CD14-positive monocyte (primary cell): ENCODE data around the gene NANOS3. TPM values are rescaled to one million over a fixed set of nuclear protein-coding genes. Genes with fewer than 3 reads are reported as not detected.

Experiments used
- DNase-seq, 3 donors: peaks; one replicate each; pipeline ENCODE4 v3.0.0-alpha.2; 2011 to 2022
- H2AFZ ChIP-seq: 2 replicates; pipeline ENCODE4 v1.6.0; 2012; ENCODE audit warnings: mild to moderate bottlenecking, low read depth, low read length, inconsistent platforms; ENCODE audit not compliant: insufficient read depth, poor library complexity, severe bottlenecking
- H3K27ac ChIP-seq, 2 donors: 1 replicate in 1 of 2; 2 replicates in 1 of 2; pipeline ENCODE4 v1.5.1; 2012 to 2013; ENCODE audit warnings: low read length in 2 of 2, control low read depth in 1 of 2, inconsistent platforms in 1 of 2, low read depth in 1 of 2, mild to moderate bottlenecking in 1 of 2
- H3K27me3 ChIP-seq, 2 donors: one replicate each; pipeline versions ENCODE4 v1.6.0 to v1.6.1; 2011 to 2013; ENCODE audit warnings: low read length in 2 of 2; ENCODE audit not compliant: control insufficient read depth in 2 of 2, insufficient read depth in 2 of 2
- H3K36me3 ChIP-seq, 2 donors: replicated peaks in 1 of 2; 1 replicate in 1 of 2; 2 replicates in 1 of 2; pipeline versions ENCODE4 v1.5.1 to v1.6.1; 2012 to 2013; ENCODE audit warnings: low read length in 2 of 2, control low read depth in 1 of 2, inconsistent platforms in 1 of 2, mild to moderate bottlenecking in 1 of 2; ENCODE audit not compliant: insufficient read depth in 2 of 2, control insufficient read depth in 1 of 2
- H3K4me1 ChIP-seq, 2 donors: 1 replicate in 1 of 2; 2 replicates in 1 of 2; pipeline versions ENCODE4 v1.5.1 to v1.6.1; 2012 to 2013; ENCODE audit warnings: low read length in 2 of 2, control low read depth in 1 of 2, inconsistent platforms in 1 of 2, mild to moderate bottlenecking in 1 of 2, moderate library complexity in 1 of 2; ENCODE audit not compliant: insufficient read depth in 2 of 2, control insufficient read depth in 1 of 2
- H3K4me2 ChIP-seq: replicated peaks from 2 replicates; pipeline ENCODE3; 2012; ENCODE audit warnings: low read length, moderate library complexity, mild to moderate bottlenecking; ENCODE audit not compliant: poor library complexity, severe bottlenecking; ENCODE audit errors: extremely low read depth
- H3K4me3 ChIP-seq, 3 experiments: fragments of 200-600 bp in 1 of 3; sonication (generic) in 1 of 3; replicated peaks in 1 of 3; 1 replicate in 2 of 3; 2 replicates in 1 of 3; pipeline ENCODE4 v1.5.1; 2011 to 2013; ENCODE audit warnings: low read length in 3 of 3, mild to moderate bottlenecking in 3 of 3, control low read depth in 2 of 3, low read depth in 2 of 3, inconsistent platforms in 1 of 3, moderate library complexity in 1 of 3
- H3K79me2 ChIP-seq: 2 replicates; pipeline ENCODE4 v1.6.0; 2012; ENCODE audit warnings: mild to moderate bottlenecking, control low read depth, inconsistent platforms, low read length, moderate library complexity; ENCODE audit not compliant: insufficient read depth
- H3K9ac ChIP-seq: 2 replicates; pipeline ENCODE4 v1.6.0; 2017; ENCODE audit warnings: low read length, mild to moderate bottlenecking; ENCODE audit not compliant: insufficient read depth, poor library complexity, severe bottlenecking
- H3K9me3 ChIP-seq, 2 donors: replicated peaks in 1 of 2; 1 replicate in 1 of 2; 2 replicates in 1 of 2; pipeline versions ENCODE4 v1.5.1 to v1.6.1; 2012 to 2013; ENCODE audit warnings: low read length in 2 of 2, control low read depth in 1 of 2; ENCODE audit not compliant: control insufficient read depth in 1 of 2, insufficient read depth in 1 of 2
- H4K20me1 ChIP-seq: 2 replicates; pipeline ENCODE4 v1.6.0; 2012; ENCODE audit warnings: mild to moderate bottlenecking, low read length, control low read depth, moderate library complexity; ENCODE audit not compliant: insufficient read depth
- H3K27ac Mint-ChIP-seq, 7 donors: one replicate each; pipeline ENCODE4 v1.8.0; 2020; ENCODE audit warnings: mild to moderate bottlenecking in 7 of 7, mixed read lengths in 7 of 7, moderate library complexity in 6 of 7, inconsistent platforms in 2 of 7
- H3K27me3 Mint-ChIP-seq, 3 donors: one replicate each; pipeline ENCODE4 v1.8.0; 2021 to 2022; ENCODE audit warnings: low read depth in 3 of 3, mild to moderate bottlenecking in 3 of 3, mixed read lengths in 3 of 3, moderate library complexity in 3 of 3, inconsistent platforms in 1 of 3
- H3K36me3 Mint-ChIP-seq, 2 donors: one replicate each; pipeline ENCODE4 v1.8.0; 2020; ENCODE audit warnings: mixed read lengths in 2 of 2, inconsistent platforms in 1 of 2, mild to moderate bottlenecking in 1 of 2
- H3K4me1 Mint-ChIP-seq: one replicate; pipeline ENCODE4 v1.8.0; 2020; ENCODE audit warnings: mild to moderate bottlenecking, mixed read lengths
- H3K4me3 Mint-ChIP-seq, 2 donors: one replicate each; pipeline ENCODE4 v1.8.0; 2020; ENCODE audit warnings: mild to moderate bottlenecking in 2 of 2, mixed read lengths in 2 of 2, moderate library complexity in 1 of 2
- H3K9me3 Mint-ChIP-seq, 7 donors: one replicate each; pipeline ENCODE4 v1.8.0; 2020 to 2022; ENCODE audit warnings: mixed read lengths in 7 of 7, mild to moderate bottlenecking in 6 of 7, moderate library complexity in 6 of 7, inconsistent platforms in 2 of 7
- CTCF ChIP-seq: fragments of 200-600 bp; IDR thresholded peaks from one replicate; pipeline ENCODE4 v1.8.0; 2022; ENCODE audit warnings: antibody characterized with exemption, mild to moderate bottlenecking
- WGBS: methylation state at CpG from one replicate; pipeline ENCODE4 v1.1.5; 2013; ENCODE audit warnings: missing lambda C conversion rate; ENCODE audit not compliant: insufficient coverage; 5-methylcytosine and 5-hydroxymethylcytosine counted together
- intact Hi-C, 2 donors: fragments of 100-400 bp; cut with micrococcal nuclease; formaldehyde crosslinking; loops; one replicate each; pipeline versions ENCODE4 v1.15.0 to v1.15.1; 2023
- polyA plus RNA-seq, 3 donors: library from polyadenylated mRNA; depleted of rRNA in 1 of 3; unstranded in 2 of 3; stranded (reverse) in 1 of 3; fragments of 300-500 nt in 2 of 3; fragments of >200 nt in 1 of 3; fragmentation: Illumina TruSeq in 2 of 3; gene quantifications; 1 replicate in 2 of 3; 2 replicates in 1 of 3; pipeline ENCODE4 v1.2.3, GENCODE V29; 2012 to 2021

Gene NANOS3
- polyA plus RNA-seq, 3 donors, result not detected

GRCh38 chr19:13890136-13890535 lies 13.2 kb downstream of the NANOS3 start:
- Histone ChIP-seq H3K27me3 (peaks cover 0 to 10% of the 10 kb centered on the region in 2 donors), H3K9me3 (no peaks in the 10 kb centered on the region), H2AFZ (no peak overlapping the region), H3K79me2 (no peaks in the 10 kb centered on the region), H3K4me1 (no peaks in the 10 kb centered on the region), H3K27ac (no peak overlapping the region), H3K4me3 (no peak overlapping the region), H4K20me1 (no peaks in the 10 kb centered on the region), H3K36me3 (no peaks in the 10 kb centered on the region), H3K4me2 (no peak overlapping the region), H3K9ac (no peak overlapping the region)
- peaks cover 5 to 12% (median 10%) of the 10 kb centered on the region in 3 donors for H3K27me3 Mint-ChIP-seq
- no peak overlapping the region for H3K4me3 Mint-ChIP-seq
- H3K9me3 Mint-ChIP-seq, result no peaks in the 10 kb centered on the region
- intact Hi-C loops, result no loop called here
- no peak for DNase-seq
- H3K27ac Mint-ChIP-seq, result no peak overlapping the region
- H3K36me3 Mint-ChIP-seq, result peaks cover 0 to 3% of the 10 kb centered on the region in 2 donors
- no peak for TF ChIP-seq CTCF
- no peaks in the 10 kb centered on the region for H3K4me1 Mint-ChIP-seq
- WGBS, result 96% methylated on average over 13 of the region's 13 CpGs

- Mint-ChIP-seq H3K27ac (peak overlapping the region in 1 of 7 donors; percentile 43), H3K4me3 (no peak overlapping the region), H3K27me3 (peaks cover 0 to 3% (median 0%) of the 10 kb centered on the region in 3 donors), H3K36me3 (peaks cover 0 to 3% of the 10 kb centered on the region in 2 donors), H3K4me1 (no peaks in the 10 kb centered on the region), H3K9me3 (no peaks in the 10 kb centered on the region)
- H3K4me1 ChIP-seq, result no peaks in the 10 kb centered on the region
- intact Hi-C loops, result no loop called here
- 70% methylated on average over 7 of the region's 9 CpGs for WGBS
- no peak overlapping the region for H3K4me2 ChIP-seq
- peak overlapping the region; percentile 21 for H2AFZ ChIP-seq
- no peak overlapping the region for H3K27ac ChIP-seq
- H3K36me3 ChIP-seq, result no peaks in the 10 kb centered on the region
- no peak for DNase-seq
- H3K9ac ChIP-seq, result no peak overlapping the region
- TF ChIP-seq CTCF, result no peak
- no peaks in the 10 kb centered on the region for H3K27me3 ChIP-seq
- H4K20me1 ChIP-seq, result no peaks in the 10 kb centered on the region
- H3K4me3 ChIP-seq, result no peak overlapping the region
- H3K9me3 ChIP-seq, result no peaks in the 10 kb centered on the region
- no peaks in the 10 kb centered on the region for H3K79me2 ChIP-seq
Observed at GRCh38 chr19:13892870-13893269, 15.9 kb downstream of the NANOS3 start.
